GM12878 (cell line): ENCODE results near the gene GPC6. TPM values are rescaled to one million over a fixed set of nuclear protein-coding genes. Genes with fewer than 3 reads are reported as not detected.
A peak's percentile ranks its signal among the peaks of the same experiment; 100 is the strongest.

Experiments used
- ATAC-seq: fragments of 200-7000 bp; cut with Tn5 transposase; 3 replicates; pipeline ENCODE4 v1.9.1; 2020; ENCODE audit warnings: mild to moderate bottlenecking, moderate library complexity
- BruUV-seq: library from RNA; stranded (reverse); fragments of 400-500 nt; replicated peaks from 2 replicates; lab custom pipeline; 2021; lab: Mats Ljungman, UMichigan
- CTCF ChIA-PET: fragments of 300-600 bp; sonication (Branson Sonifier 250); formaldehyde crosslinking; extraction: SDS; loops from one replicate; lab custom pipeline; 2021; ENCODE audit warnings: inconsistent platforms; lab: Yijun Ruan, JAX
- POLR2A ChIA-PET: fragments of 350-600 bp; formaldehyde crosslinking; extraction: SDS; loops from one replicate; lab custom pipeline; 2021; ENCODE audit warnings: inconsistent platforms; lab: Charles Lee
- RAD21 ChIA-PET: fragments of 300-600 bp; sonication (Branson Sonifier 250); formaldehyde crosslinking; loops from one replicate; lab custom pipeline; 2023; ENCODE audit warnings: antibody characterized with exemption; ENCODE audit not compliant: unreplicated experiment; lab: Charles Lee
- SMC1A ChIA-PET: fragments of 300-600 bp; sonication (Branson Sonifier 250); formaldehyde crosslinking; loops from one replicate; lab custom pipeline; 2023; ENCODE audit not compliant: unreplicated experiment, uncharacterized antibody; lab: Charles Lee
- DNase-seq: peaks from one replicate; pipeline ENCODE4 v3.0.0-alpha.2; 2011; ENCODE audit warnings: low read depth, low spot score
- FAIRE-seq: peaks from 3 replicates; lab custom pipeline; 2011; peaks lifted over from hg19 to GRCh38; lab: Jason Lieb, UNC
- H2AFZ ChIP-seq: 2 replicates; pipeline ENCODE4 v1.6.0; 2011; ENCODE audit warnings: low read depth, low read length, control low read depth; ENCODE audit not compliant: control insufficient read depth
- H3K27ac ChIP-seq: 2 replicates; pipeline ENCODE4 v1.5.1; 2011; ENCODE audit warnings: control low read depth; ENCODE audit not compliant: control insufficient read depth, insufficient read depth
- H3K27me3 ChIP-seq, 2 experiments: replicated peaks in 1 of 2; 2 replicates each; pipeline versions ENCODE4 v1.6.0 to v1.6.1; 2011; ENCODE audit warnings: low read length in 1 of 2; ENCODE audit not compliant: control insufficient read depth in 2 of 2, insufficient read depth in 2 of 2
- H3K36me3 ChIP-seq, 2 experiments: 2 replicates each; pipeline ENCODE4 v1.5.1; 2011; ENCODE audit warnings: low read length in 1 of 2; ENCODE audit not compliant: control insufficient read depth in 2 of 2, insufficient read depth in 2 of 2
- H3K4me1 ChIP-seq: 2 replicates; pipeline ENCODE4 v1.6.1; 2011; ENCODE audit warnings: mild to moderate bottlenecking, low read length, moderate library complexity, mixed read lengths; ENCODE audit not compliant: control insufficient read depth, insufficient read depth
- H3K4me2 ChIP-seq: 2 replicates; pipeline ENCODE4 v1.6.0; 2011; ENCODE audit warnings: control low read depth; ENCODE audit not compliant: control insufficient read depth, insufficient read depth
- H3K4me3 ChIP-seq: fragments of 200-600 bp; sonication (generic); 2 replicates; pipeline ENCODE4 v1.5.1; 2016
- H3K79me2 ChIP-seq: 2 replicates; pipeline ENCODE4 v1.6.0; 2011; ENCODE audit warnings: low read length; ENCODE audit not compliant: control insufficient read depth, insufficient read depth
- H3K9ac ChIP-seq: 2 replicates; pipeline ENCODE4 v1.8.0; 2011; ENCODE audit warnings: low read length, control low read depth, mixed read lengths; ENCODE audit not compliant: control insufficient read depth, insufficient read depth
- H3K9me3 ChIP-seq: replicated peaks from 3 replicates; pipeline ENCODE4 v1.5.1; 2011; ENCODE audit warnings: mild to moderate bottlenecking, low read length; ENCODE audit not compliant: control insufficient read depth, insufficient read depth
- H4K20me1 ChIP-seq: 2 replicates; pipeline ENCODE4 v1.6.0; 2011; ENCODE audit not compliant: control insufficient read depth, insufficient read depth
- ATF7 ChIP-seq: fragments of 450-650 bp; IDR thresholded peaks from 2 replicates; pipeline ENCODE4 v1.6.1; 2016; ENCODE audit warnings: low read depth, mild to moderate bottlenecking
- EP300 ChIP-seq, 2 experiments: fragments of 150-350 bp in 1 of 2; IDR thresholded peaks; 2 replicates each; pipeline ENCODE4 v1.6.1; 2011 to 2012; ENCODE audit warnings: low read depth in 2 of 2, low read length in 2 of 2, borderline replicate concordance in 1 of 2, improper control_type of control experiment in 1 of 2, inconsistent platforms in 1 of 2; ENCODE audit not compliant: control insufficient read depth in 1 of 2
- MLLT1 ChIP-seq: fragments of 450-650 bp; IDR thresholded peaks from 2 replicates; pipeline ENCODE4 v1.6.1; 2016; ENCODE audit warnings: mild to moderate bottlenecking
- NFYB ChIP-seq: IDR thresholded peaks from 2 replicates; pipeline ENCODE4 v1.6.1; 2011; ENCODE audit warnings: low read depth, mild to moderate bottlenecking, low read length, improper control_type of control experiment, moderate library complexity; ENCODE audit not compliant: insufficient read depth
- PKNOX1 ChIP-seq: fragments of 450-650 bp; IDR thresholded peaks from 2 replicates; pipeline ENCODE4 v1.6.1; 2016; ENCODE audit warnings: mild to moderate bottlenecking
- WRNIP1 ChIP-seq: IDR thresholded peaks from 2 replicates; pipeline ENCODE4 v1.6.1; 2011; ENCODE audit warnings: low read depth, low read length, improper control_type of control experiment, borderline replicate concordance
- ZZZ3 ChIP-seq: IDR thresholded peaks from 2 replicates; pipeline ENCODE4 v1.6.1; 2011; ENCODE audit warnings: low read depth; ENCODE audit not compliant: control insufficient read depth, insufficient read length
- WGBS: methylation state at CpG from one replicate; pipeline ENCODE4 v1.1.6; 2016; ENCODE audit warnings: low lambda C conversion rate; ENCODE audit not compliant: insufficient replicate concordance, insufficient coverage; ENCODE audit errors: missing lambda C conversion rate; 5-methylcytosine and 5-hydroxymethylcytosine counted together
- in situ Hi-C: fragments of 300-500 bp; cut with MboI; formaldehyde crosslinking; loops from 9 replicates; pipeline ENCODE4 v1.14.3; 2018; ENCODE audit warnings: mixed read lengths
- intact Hi-C: fragments of 100-400 bp; cut with micrococcal nuclease; formaldehyde crosslinking; loops from one replicate; pipeline ENCODE4 v1.14.2; 2022; ENCODE audit not compliant: unreplicated experiment
- polyA plus RNA-seq, 11 experiments: library from polyadenylated mRNA; depleted of rRNA in 4 of 11; unstranded in 6 of 11; stranded (reverse) in 5 of 11; fragments of >200 nt; fragmentation: Nextera tagmentation in 4 of 11; fragmentation: Illumina TruSeq in 1 of 11; extraction: Ambion mirVana in 4 of 11; extraction: Trizol in 1 of 11; gene quantifications; 1 replicate in 1 of 11; 2 replicates in 10 of 11; pipeline versions ENCODE4 v1.2.1 to v1.2.3, GENCODE V29; 2011 to 2016; ENCODE audit warnings: inconsistent platforms in 2 of 11, missing spikeins in 2 of 11, low read depth in 1 of 11
- total RNA-seq, 4 experiments: library from RNA; depleted of rRNA in 3 of 4; stranded (reverse); fragments of >200 nt in 3 of 4; fragmentation: Illumina TruSeq in 1 of 4; extraction: Trizol in 1 of 4; gene quantifications; 2 replicates each; pipeline versions ENCODE4 v1.2.1 to v1.2.3, GENCODE V29; 2013 to 2021
- TF ChIP-seq, protein P1 (sequence below): fragments of 450-650 bp; formaldehyde crosslinking; IDR thresholded peaks from 2 replicates; pipeline ENCODE4 v1.4.0; 2022; ENCODE audit warnings: mild to moderate bottlenecking, moderate library complexity

GPC6 gene
- total and polyA plus RNA-seq, 10 of the 15 experiments (the other 5 are each of a cell fraction or from before 2014, with no cell fraction given): 0.03 to 0.04 (median 0.03) TPM; not detected in 7

DNA sequence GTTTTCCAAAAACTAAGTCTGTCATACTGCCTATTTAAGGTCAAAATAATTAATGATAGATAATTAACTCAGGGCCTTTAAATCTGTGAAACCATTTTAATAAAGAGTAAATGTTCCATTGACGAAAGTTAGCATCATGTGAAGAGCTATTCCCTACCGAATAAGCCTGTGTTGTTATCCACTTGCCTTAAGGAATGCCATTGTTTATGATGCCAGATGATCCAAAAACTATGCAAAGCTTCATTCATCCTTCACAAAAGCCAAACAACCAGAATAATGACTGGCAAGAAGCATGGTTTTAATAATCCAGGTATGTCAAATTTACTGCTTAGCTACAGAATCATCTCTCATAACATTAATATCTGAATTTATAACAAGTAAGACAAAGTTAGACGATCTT lies 6.5 kb upstream of the GPC6 start (continued):
- TF ChIP-seq, protein P1, sequence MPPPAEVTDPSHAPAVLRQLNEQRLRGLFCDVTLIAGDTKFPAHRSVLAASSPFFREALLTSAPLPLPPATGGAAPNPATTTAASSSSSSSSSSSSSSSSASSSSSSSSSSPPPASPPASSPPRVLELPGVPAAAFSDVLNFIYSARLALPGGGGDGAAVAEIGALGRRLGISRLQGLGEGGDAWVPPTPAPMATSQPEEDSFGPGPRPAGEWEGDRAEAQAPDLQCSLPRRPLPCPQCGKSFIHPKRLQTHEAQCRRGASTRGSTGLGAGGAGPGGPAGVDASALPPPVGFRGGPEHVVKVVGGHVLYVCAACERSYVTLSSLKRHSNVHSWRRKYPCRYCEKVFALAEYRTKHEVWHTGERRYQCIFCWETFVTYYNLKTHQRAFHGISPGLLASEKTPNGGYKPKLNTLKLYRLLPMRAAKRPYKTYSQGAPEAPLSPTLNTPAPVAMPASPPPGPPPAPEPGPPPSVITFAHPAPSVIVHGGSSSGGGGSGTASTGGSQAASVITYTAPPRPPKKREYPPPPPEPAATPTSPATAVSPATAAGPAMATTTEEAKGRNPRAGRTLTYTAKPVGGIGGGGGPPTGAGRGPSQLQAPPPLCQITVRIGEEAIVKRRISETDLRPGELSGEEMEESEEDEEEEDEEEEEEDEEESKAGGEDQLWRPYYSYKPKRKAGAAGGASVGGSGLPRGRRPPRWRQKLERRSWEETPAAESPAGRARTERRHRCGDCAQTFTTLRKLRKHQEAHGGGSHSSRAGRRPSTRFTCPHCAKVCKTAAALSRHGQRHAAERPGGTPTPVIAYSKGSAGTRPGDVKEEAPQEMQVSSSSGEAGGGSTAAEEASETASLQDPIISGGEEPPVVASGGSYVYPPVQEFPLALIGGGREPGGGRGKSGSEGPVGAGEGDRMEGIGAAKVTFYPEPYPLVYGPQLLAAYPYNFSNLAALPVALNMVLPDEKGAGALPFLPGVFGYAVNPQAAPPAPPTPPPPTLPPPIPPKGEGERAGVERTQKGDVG: no peak
- no peak for TF ChIP-seq EP300 (IDR thresholded peaks at IDR 0.05; ENCODE audit: borderline replicate concordance in 1 of 2, control insufficient read depth in 1 of 2, low read depth in 2 of 2, low read length in 2 of 2)
- no peak for TF ChIP-seq ZZZ3
- no peak for TF ChIP-seq NFYB
- TF ChIP-seq MLLT1: no peak
- no peak for TF ChIP-seq WRNIP1
- TF ChIP-seq, all 136 proteins: peak for 0

DNA sequence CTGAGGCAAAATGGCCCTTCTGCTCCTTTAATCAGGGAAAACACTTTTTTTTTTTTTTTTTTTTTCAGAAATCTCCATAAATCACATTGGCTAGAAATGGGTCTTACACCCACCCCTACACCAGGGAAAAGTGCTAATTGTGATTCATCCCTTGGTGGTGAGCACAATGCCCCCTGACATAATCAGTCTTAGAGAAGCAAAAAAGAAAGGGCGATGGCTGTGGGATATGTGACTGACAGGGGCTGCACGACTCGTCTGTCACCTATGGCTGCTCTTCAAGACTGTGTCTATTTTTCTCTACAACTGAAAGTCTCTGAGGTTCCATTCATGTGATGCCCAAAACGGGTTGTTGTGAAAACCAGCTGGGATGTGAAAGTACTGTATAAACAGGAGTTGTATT lies 3.6 kb upstream of the GPC6 start:
- ATAC-seq: no peak
- H3K4me2 ChIP-seq: no peak overlapping the region
- H3K79me2 ChIP-seq: no peaks in the 10 kb centered on the region
- SMC1A ChIA-PET: no interaction called here
- RAD21 ChIA-PET: no interaction called here
- WGBS: 10% methylated on average over 4 of the region's 4 CpGs
- H4K20me1 ChIP-seq: no peaks in the 10 kb centered on the region
- POLR2A ChIA-PET: no interaction called here
- BruUV-seq: no TSS peak
- H2AFZ ChIP-seq: no peak overlapping the region
- no peak for FAIRE-seq
- no peak overlapping the region for H3K27ac ChIP-seq
- intact Hi-C loops: no loop called here
- TF ChIP-seq PKNOX1: peak; percentile 42; the same call in 1 of the 2 replicates
- TF ChIP-seq, protein P1: no peak
- no peak for TF ChIP-seq ATF7
- no peaks in the 10 kb centered on the region for H3K4me1 ChIP-seq
- no peaks in the 10 kb centered on the region; the same call in 2 of the 3 replicates for H3K9me3 ChIP-seq
- CTCF ChIA-PET: no interaction called here
- H3K36me3 ChIP-seq: no peaks in the 10 kb centered on the region
- no peak overlapping the region for H3K4me3 ChIP-seq
- H3K9ac ChIP-seq: no peak overlapping the region
- in situ Hi-C loops: no loop called here
- no peak for DNase-seq
- no peaks in the 10 kb centered on the region for H3K27me3 ChIP-seq
